GM10266 (cell line): ENCODE data around the gene ZNF774.
"Not testable (repeated sequence)": the region's sequence is repeated elsewhere in the genome, so short reads cannot be mapped to it uniquely, and the experiment has no call there.

Experiments
- DNase-seq: peaks from one replicate; pipeline ENCODE4 v3.0.0; 2012; ENCODE audit errors: extremely low spot score
- TF ChIP-seq, protein P1 (sequence below): IDR thresholded peaks from 2 replicates; pipeline ENCODE4 v1.5.1; 2012; ENCODE audit warnings: mild to moderate bottlenecking, low read depth; ENCODE audit not compliant: control insufficient read depth, insufficient read depth; ENCODE audit errors: missing control alignments

ZNF774 gene

DNA sequence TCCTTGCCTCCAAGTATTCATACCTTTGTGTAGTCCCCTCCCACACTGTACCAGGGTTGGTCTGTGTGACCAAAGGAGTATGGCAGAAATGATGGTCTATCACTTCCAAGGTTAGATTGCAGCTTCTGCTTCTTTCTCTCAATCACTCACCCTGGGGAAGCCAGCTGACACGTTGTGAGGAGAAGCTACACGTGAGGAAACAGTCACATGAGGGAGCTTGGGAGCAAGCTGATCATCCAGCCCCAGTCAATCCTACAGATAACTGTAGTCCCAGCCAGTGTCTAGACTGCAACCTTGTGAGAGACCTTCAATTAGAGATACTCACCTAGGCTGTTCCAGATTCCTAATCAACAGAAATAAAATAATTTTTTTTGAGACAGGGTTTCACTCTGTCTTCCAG is 6.2 kb upstream of the ZNF774 start:
- TF ChIP-seq, protein P1, sequence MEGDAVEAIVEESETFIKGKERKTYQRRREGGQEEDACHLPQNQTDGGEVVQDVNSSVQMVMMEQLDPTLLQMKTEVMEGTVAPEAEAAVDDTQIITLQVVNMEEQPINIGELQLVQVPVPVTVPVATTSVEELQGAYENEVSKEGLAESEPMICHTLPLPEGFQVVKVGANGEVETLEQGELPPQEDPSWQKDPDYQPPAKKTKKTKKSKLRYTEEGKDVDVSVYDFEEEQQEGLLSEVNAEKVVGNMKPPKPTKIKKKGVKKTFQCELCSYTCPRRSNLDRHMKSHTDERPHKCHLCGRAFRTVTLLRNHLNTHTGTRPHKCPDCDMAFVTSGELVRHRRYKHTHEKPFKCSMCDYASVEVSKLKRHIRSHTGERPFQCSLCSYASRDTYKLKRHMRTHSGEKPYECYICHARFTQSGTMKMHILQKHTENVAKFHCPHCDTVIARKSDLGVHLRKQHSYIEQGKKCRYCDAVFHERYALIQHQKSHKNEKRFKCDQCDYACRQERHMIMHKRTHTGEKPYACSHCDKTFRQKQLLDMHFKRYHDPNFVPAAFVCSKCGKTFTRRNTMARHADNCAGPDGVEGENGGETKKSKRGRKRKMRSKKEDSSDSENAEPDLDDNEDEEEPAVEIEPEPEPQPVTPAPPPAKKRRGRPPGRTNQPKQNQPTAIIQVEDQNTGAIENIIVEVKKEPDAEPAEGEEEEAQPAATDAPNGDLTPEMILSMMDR = no peak
- no peak for DNase-seq

DNA sequence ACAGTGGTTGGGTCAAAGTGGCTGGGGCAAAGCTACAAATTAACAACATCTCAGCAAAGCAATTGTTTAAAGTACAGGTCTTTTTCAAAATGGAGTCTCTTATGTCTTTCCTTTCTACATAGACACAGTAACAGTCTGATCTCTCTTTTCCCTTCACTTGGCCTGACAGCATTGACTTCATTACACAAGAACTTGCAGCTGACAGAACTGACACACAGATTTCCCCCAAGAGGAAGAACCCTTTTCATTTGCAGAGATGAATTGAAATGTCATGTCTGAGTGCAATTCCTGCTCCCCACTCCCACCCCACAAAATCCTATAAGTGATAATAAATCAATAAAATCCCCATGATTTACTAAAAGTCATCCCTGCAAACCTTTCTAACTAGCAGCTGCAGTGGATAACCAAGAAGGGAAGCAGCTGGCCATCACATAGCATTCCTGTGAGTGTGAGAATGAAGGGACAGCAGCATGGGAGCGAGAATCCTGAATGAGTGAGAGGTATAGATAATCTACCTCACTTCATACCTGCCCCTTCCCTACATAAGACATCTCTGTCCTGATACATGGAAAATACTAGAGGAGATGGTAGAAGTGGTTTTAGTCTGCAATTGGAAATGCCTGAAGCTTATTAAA is 4.5 kb upstream of the ZNF774 start:
- not testable (repeated sequence) for DNase-seq

DNA sequence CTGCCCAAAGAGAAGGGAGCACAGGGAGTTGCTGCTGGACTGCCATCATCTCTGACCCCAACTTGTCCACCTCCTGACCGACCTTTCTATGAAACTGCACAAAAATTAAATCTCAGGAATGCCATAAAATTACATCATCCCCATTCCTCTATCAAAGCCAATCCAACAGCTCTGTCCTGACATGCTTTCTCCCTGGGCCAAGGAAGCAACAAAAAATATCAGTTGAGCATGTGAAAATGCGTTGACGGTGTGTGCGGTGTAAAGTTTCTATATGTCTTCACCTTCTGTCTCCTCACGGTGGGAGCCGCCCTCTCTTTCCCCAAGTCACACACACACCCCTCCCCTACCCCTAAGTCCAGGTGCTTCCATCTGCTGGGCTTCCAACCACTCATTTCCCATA is 3.6 kb upstream of the ZNF774 start:
- TF ChIP-seq, protein P1 = no peak
- no peak for DNase-seq

DNA sequence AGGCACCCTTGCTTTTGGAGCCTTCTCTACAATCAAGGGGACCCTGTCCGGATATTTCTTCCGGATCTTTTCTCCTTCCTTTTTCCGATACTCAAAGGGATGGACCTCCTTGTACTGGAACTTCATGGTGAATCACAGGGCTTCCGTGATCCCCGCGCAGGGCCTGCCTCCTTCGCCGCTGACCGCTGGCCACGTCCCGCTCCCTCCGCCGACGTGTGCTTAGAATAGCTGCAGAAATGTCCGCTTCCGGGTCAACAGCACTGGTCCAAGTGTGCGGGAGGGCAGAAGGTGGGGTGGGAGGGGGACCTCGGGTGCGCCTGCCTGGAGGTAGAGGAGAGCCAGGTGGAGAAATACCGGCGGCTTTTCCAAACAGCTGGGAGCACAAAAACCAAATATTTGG is 3.0 kb upstream of the ZNF774 start:
- TF ChIP-seq, protein P1 = no peak
- no peak for DNase-seq

- TF ChIP-seq, protein P1 = no peak
- no peak for DNase-seq
Measured at GRCh38 chr15:90349821-90350220, 2.3 kb upstream of the ZNF774 start.

DNA sequence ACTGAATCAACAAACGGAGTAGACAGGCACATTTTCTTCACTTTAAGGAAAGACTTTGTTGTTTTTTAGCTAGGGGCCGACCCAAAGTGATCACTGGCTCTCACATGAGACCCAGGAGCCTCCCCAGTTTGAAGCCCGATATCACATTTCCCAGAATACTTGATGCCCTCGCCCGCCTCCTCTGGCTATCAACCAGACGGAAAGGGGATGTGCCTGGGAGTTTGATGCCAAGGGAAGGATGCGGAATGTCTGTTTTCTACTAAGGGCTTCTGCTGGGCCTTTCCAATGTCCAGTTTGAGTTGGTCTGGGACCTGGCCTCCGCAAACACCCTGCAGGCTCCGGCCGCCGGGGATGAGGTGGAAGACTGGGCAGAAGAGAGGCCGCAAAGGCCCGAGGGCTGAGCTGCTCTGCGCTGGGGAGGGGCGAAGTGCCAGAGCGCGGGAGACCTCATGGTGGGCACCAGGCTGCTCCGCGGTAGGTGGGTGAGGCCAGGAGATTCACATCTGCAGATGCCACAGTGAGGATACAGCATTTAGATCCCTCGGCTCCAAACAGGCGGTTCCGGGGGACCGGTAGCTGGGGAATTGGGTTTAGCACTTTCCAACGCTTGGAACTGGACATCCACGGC is 491 bp upstream of the ZNF774 start:
- TF ChIP-seq, protein P1 = no peak
- no peak for DNase-seq

DNA sequence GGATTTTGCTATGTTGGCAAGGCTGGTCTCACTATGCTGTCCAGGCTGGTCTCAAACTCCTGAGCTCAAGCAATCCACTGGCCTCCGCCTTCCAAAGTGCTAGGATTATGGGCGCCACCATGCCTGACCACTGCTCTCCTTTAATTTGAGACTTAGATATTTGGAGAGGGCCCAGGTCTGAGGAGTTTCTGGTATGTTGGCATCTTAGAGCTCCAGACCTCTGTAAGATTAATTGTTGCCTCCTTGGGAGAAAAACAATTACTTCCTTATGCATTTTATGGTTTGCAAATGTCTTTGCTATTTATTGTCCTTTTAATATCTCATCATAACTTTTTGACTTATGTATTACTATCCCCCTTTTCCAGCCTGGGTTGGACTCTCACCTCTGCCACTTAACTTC is 2.9 kb downstream of the ZNF774 start:
- DNase-seq = no peak
- TF ChIP-seq, protein P1 = no peak
